ENCODE data around the gene AAGAB.
"Not testable (repeated sequence)": the region's sequence is repeated elsewhere in the genome, so short reads cannot be mapped to it uniquely, and the experiment has no call there.

Gene AAGAB

DNA sequence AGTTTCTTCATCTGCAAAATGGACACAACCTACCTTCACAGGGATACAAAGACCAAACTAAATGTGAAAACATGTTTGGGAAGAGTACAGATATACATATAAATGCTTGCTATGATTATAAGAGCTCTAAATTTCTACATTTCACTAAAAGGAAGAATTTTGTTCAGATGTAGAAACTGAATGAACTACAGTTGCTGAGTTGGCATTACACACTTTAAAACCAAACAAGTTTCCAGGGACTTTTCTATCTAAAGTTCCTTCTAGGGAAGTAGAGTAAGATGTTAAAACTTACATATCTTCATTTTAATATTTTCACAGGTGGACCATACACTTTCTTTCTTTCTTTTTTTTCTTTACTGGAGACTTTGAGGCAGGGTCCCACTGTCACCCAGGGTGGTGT is 4.6 kb downstream of the AAGAB start:
- TF ChIP-seq, protein P1, sequence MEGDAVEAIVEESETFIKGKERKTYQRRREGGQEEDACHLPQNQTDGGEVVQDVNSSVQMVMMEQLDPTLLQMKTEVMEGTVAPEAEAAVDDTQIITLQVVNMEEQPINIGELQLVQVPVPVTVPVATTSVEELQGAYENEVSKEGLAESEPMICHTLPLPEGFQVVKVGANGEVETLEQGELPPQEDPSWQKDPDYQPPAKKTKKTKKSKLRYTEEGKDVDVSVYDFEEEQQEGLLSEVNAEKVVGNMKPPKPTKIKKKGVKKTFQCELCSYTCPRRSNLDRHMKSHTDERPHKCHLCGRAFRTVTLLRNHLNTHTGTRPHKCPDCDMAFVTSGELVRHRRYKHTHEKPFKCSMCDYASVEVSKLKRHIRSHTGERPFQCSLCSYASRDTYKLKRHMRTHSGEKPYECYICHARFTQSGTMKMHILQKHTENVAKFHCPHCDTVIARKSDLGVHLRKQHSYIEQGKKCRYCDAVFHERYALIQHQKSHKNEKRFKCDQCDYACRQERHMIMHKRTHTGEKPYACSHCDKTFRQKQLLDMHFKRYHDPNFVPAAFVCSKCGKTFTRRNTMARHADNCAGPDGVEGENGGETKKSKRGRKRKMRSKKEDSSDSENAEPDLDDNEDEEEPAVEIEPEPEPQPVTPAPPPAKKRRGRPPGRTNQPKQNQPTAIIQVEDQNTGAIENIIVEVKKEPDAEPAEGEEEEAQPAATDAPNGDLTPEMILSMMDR (conservative IDR thresholded peaks at IDR 0.05; ENCODE audit: low read length) = no peak
- no peak overlapping the region for H3K4me3 ChIP-seq (ENCODE audit: low read length)
- DNase-seq (ENCODE audit: low read depth) = no peak

DNA sequence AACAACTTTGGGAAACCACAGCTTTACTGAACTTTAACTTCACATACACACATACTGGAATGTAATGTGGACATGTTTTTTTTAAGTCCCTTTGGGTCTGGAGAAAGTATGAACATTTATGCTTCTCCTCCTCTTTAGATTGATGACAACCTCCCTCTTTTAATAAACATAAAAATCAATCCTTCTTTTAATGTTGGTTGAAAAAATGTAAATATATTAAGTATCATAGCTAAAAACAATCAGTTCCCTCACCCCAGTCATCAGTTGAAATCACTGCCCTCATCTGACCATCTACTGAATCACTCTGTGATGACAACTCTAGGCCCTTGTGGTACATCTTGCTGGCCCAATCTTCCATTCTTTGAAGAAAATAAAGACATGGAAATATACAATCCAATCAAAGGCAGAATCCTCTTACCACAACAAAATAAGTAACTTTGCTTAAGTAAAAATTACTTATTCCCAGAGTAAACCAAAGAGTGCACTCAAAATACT is 6.4 kb downstream of the AAGAB start:
- no peak overlapping the region for H3K4me3 ChIP-seq (ENCODE audit: low read length)
- TF ChIP-seq, protein P1 (conservative IDR thresholded peaks at IDR 0.05; ENCODE audit: low read length) = no peak
- peak; percentile 42 for DNase-seq (ENCODE audit: low read depth)

DNA sequence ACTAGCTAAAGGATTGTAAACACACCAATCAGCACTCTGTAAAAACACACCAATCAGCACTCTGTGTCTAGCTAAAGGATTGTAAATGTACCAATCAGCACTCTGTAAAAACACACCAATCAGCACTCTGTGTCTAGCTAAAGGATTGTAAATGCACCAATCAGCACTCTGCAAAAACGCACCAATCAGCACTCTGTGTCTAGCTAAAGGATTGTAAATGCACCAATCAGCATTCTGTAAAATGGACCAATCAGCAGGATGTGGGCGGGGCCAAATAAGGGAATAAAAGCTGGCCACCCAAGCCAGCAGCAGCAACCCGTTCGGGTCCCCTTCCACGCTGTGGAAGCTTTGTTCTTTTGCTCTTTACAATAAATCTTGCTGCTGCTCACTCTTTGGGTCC is 7.9 kb downstream of the AAGAB start:
- H3K4me3 ChIP-seq (ENCODE audit: low read length); DNase-seq (ENCODE audit: low read depth): not testable (repeated sequence)

DNA sequence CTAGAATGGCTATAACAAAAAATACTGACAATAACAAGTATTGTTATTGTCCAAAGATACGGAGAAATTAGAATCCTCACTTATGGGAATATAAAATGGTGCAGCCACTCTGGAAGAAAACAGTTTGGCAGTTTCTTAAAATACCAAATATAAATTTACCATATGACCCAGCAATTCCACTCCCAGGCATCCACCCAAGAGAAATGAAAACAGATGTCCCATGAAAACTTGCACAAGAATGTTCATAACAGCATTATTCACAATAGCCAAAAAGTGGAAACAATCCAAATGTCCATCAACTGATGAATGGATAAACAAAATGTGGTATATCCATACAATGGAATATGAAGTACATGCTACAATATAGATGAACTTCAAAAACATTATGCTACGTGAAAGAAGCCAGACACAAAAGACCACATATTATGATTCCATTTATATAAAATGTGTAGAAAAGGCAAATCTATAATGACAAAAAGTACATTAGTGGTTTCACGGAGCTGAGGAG is 9.4 kb downstream of the AAGAB start:
- DNase-seq (ENCODE audit: low read depth) = peak; percentile 81
- TF ChIP-seq, protein P1 (conservative IDR thresholded peaks at IDR 0.05; ENCODE audit: low read length) = no peak

DNA sequence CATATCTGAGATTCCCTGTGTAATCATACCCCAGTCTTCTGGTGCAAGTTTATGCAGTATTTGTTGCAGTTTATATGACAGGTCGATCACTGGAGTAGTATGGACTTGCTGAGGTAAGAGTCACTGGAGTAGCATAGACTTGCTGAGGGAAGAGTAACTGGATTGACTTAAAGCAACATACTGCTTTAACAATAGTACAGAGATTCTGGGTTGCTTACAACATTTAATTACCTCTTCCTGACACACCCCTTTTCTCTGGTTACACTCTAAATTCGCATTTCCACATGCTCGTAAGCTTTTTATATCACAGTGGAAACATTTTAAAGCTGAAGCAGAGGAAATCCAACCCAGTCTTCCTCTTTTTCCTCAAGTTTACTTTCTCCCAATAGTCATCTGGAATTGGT is 11.8 kb downstream of the AAGAB start:
- DNase-seq (ENCODE audit: low read depth) = peak; percentile 33
- H3K4me3 ChIP-seq (ENCODE audit: low read length) = no peak overlapping the region
- TF ChIP-seq, protein P1 (conservative IDR thresholded peaks at IDR 0.05; ENCODE audit: low read length) = no peak

More for the DNA sequence above, 9.4 kb downstream of the AAGAB start:
- no peak overlapping the region for H3K4me3 ChIP-seq (ENCODE audit: low read length)

DNA sequence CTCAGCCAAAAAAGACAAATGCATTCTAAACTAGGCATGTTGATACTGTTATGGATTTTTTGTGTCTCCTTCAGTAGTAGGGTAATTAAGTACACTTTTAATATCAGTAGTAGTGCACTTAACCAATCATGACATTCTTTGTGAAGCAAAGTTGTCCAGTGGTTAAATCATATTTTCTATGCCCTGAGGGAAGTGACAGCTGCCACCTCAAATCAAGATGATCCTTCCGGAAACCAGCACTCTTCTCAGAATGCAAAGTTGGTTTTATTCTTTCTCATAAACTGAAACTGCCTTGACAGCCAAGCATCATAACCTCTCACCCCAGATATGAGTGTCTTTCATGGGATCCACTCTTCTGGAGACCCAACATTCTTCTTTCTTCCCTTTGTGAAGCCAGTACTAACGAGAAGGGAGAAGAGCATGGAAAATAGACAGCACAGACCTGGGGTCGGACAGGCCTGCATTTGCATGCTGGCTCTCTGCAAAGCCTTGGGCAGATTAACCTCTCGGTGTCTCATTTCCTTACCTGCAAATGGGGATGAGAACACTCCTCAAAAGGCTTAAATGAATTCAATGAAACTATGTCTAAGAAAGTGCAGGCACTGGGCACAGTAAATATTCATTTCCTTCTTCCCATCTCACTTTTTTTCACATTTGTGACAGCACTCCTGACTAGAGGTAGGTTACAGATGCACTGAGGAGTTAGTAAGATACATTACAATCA is 13.2 kb downstream of the AAGAB start:
- TF ChIP-seq, protein P1 (conservative IDR thresholded peaks at IDR 0.05; ENCODE audit: low read length) = no peak
- DNase-seq (ENCODE audit: low read depth) = no peak
- H3K4me3 ChIP-seq (ENCODE audit: low read length) = no peak overlapping the region

DNA sequence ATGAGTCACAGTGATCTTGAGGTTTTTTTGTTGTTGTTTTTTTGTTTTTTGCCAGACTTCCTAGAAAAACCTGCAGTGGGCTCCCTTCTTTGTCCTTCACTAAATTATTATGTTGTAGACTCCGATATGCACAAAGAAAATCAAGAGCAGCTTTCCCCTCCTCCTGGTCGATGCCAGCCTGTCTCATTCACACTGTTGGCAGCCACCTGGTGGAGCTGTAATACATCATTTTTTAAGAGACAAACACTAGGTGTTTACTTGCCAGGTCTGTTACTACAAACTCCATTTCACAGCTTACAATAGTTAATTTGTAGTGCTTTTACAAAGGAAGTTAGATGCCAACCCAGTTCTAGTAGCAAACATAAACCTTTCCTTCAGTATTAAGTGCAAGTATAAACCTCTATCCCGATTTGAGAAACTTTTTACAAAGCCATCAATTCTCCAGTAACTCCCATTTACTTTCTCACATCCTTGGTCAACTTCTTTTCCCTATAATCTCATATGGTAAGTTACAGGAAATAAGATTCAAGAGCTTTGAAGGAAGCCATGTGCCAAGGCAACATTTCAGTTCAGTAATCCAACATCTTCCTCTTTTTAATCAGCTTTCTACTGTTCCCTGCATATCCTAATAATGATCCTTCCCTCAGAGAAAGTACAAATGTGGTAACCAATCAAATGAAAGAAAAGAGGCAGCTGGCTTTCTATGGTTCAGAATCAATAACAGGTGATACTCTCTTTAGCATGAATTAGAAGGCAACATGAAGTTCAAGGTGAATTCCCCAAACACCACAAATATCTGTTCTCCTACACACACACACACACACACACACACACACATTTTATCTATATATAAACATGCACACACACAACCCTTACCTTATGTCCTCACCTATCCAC is 14.0 kb downstream of the AAGAB start:
- H3K4me3 ChIP-seq (ENCODE audit: low read length) = no peak overlapping the region
- TF ChIP-seq, protein P1 (conservative IDR thresholded peaks at IDR 0.05; ENCODE audit: low read length) = no peak
- DNase-seq (ENCODE audit: low read depth) = no peak

Measured in AG10803 (cell line).